GM12873 (cell line): ENCODE data around the gene MAPT.

ENCODE experiments used
- CTCF ChIP-seq: IDR thresholded peaks from 2 replicates; pipeline ENCODE4 v1.5.1; 2012; ENCODE audit warnings: low read depth, mild to moderate bottlenecking, moderate library complexity, low read length, control low read depth; ENCODE audit not compliant: insufficient read depth; ENCODE audit errors: missing control alignments

MAPT gene

GRCh38 chr17:46027048-46027975 is 133.0 kb downstream of the MAPT start:
- no peak for TF ChIP-seq CTCF

DNA sequence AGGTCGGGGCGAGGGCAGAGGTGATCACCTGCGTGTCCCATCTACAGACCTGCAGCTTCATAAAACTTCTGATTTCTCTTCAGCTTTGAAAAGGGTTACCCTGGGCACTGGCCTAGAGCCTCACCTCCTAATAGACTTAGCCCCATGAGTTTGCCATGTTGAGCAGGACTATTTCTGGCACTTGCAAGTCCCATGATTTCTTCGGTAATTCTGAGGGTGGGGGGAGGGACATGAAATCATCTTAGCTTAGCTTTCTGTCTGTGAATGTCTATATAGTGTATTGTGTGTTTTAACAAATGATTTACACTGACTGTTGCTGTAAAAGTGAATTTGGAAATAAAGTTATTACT is 133.6 kb downstream of the MAPT start:
- TF ChIP-seq CTCF = no peak

GRCh38 chr17:46028374-46028773 is 134.0 kb downstream of the MAPT start:
- no peak for TF ChIP-seq CTCF

GRCh38 chr17:46028981-46029565 is 134.7 kb downstream of the MAPT start:
- no peak for TF ChIP-seq CTCF

DNA sequence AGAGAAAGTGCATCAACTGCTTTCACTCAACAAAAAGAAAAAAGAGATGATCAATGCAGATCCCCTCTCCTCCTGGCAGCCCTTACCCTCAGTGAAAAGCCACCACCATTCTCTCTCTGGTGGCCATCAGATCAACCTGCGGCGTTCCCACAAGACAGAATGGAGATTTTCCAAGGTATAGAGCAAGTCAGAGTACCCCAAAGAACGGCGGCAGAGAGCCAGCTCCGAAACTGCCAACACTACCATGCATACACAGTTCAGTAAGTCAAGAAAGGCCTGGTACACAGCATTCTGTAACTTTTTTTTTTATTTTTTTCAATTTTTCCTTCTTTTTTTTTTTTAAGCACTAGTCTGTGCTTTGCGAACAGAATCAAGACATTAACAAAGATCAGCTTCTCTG is 135.3 kb downstream of the MAPT start:
- no peak for TF ChIP-seq CTCF

GRCh38 chr17:46030752-46031151 is 136.4 kb downstream of the MAPT start:
- TF ChIP-seq CTCF = no peak

GRCh38 chr17:46031440-46031839 is 137.1 kb downstream of the MAPT start:
- no peak for TF ChIP-seq CTCF
